Stimulated activated CD8-positive, alpha-beta memory T cell treated with anti-CD3 and anti-CD28 coated beads, Interleukin-4, amount 100 ng/mL, for 4 hours (primary cell): ENCODE results near the gene MAGI1.

Experiments used
- DNase-seq, 2 donors: peaks; one replicate each; pipeline ENCODE4 v3.0.0-alpha.2; 2020; ENCODE audit warnings: low read depth in 2 of 2, low spot score in 1 of 2

MAGI1 gene

DNA sequence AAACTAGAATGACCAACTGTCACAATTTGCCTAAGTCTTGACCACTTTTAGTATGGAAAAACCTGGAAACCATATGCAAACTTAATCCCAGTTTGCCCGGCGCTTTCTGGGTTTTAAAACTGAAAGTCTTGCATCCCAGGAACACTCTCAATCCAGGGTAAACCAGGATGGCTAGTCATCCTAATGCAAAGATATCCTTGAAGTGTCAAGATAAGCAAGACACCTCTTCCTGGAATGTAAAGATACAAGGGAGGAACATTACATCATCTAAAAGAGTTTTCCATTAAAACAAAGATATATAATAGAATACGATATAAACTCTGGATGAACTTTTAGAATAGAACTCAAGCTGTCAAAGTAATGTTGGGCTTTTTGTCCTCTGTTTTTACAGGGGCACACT lies 188.5 kb downstream of the MAGI1 start:
- DNase-seq, result no peak

DNA sequence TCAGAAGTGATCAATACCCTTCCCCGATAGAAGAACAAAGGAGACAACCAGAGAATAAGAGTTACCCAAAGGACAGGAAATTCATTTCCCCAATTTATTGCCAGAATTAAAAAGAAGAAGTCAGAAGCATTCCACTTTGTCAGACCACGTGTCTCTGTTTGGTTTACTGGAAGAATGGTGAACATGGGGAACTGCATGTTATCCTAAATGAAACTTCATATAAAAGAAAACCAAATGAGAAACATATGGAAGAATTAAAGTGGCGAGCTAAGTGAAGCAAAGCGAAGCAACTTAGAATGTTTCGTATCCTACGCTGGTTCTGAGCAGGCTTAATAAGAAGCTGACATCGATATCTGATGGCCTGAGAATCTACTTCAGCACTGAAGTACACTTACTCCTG lies 190.7 kb downstream of the MAGI1 start:
- no peak for DNase-seq

DNA sequence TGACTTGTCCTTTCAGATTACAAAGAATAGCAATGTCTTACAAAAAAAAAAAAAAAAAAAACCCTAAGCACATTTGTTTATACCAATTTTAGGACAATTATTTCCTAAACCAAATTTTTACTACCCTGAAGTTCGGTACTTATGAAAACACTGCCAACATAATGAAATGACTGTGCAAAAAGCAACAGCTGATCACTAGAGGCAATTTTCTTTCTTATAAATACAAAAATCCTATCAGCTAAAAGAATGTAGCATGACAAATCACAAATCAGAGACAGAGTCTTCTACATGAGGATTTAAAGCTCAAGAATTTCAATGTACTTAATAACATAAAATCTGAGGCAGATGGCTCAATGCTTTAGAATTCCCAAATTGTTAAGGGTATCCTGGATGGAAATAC lies 191.8 kb downstream of the MAGI1 start:
- DNase-seq, result no peak

DNA sequence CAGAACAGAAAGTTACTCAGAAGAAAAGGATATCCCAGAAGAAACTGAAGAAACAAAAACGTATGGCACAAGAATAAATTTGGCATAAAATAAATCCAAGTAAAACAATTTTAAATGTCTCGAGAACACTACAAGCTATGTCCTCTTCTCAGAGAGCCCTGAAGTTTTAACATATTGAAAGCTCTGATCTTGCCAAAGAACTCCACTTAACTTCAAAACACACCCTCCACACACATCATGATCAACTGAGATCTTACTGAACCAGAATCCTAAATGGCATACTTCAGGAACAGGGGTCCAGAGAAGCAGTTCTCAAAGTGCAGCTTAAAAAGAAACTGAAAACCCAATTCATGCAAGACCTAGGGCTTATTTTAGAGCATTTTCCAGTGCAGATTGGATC lies 194.3 kb downstream of the MAGI1 start:
- no peak for DNase-seq

DNA sequence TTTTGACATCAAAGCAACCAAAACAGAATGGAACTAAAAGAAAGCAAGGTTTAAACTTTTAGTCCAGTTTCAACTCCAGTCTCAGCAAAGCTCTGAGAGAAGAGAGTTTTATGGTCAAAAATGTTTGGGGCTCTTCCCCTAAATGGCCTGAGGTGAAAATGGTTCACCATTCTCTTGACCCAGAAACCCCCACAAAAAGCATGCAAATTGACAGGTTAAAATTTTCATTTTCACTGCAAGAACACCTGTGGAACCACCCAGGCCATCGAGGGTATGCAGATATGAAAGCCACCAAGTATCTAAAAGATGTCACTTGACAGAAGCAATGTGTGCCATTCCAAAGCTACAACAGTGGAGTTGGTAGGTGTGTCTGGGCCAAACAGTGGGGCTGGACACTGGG lies 195.0 kb downstream of the MAGI1 start:
- DNase-seq, result no peak

DNA sequence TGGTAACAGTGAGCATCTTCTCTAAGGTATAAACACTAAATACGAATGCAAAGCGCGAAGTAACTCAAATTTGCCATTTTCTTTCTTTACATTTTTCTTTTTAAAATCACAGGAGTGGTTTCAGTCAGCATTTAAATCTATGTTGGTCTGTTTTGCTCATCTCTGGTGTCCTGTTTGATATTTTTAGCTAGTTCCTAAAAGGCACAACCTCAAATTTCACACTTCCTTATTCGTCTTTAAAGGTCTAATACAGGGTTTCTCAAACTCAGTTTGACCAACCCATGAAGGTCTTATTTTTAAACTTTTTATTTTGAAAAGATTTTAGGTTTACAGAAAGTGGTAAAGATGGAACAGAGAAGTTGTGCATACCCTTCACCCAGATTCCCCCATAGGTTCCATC lies 201.1 kb downstream of the MAGI1 start:
- no peak for DNase-seq

DNA sequence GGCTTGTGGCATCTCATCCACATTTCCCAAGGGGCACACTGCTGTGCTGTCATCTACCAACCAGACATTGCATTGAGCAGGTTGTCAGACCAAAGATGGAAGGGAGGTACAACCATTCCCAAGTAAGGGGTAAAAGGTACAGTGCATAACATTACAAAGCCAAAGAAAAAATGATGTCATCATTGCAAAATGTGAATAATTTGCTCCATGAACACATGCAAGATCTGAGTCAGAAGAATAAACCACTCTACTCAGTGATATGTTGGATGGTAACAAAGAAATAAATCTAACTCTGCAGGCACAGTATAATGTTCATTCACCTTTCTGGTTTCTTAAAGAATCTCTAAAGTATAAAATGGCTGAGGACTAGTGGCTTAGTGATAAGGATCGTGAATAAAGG lies 202.7 kb downstream of the MAGI1 start:
- DNase-seq, result no peak

DNA sequence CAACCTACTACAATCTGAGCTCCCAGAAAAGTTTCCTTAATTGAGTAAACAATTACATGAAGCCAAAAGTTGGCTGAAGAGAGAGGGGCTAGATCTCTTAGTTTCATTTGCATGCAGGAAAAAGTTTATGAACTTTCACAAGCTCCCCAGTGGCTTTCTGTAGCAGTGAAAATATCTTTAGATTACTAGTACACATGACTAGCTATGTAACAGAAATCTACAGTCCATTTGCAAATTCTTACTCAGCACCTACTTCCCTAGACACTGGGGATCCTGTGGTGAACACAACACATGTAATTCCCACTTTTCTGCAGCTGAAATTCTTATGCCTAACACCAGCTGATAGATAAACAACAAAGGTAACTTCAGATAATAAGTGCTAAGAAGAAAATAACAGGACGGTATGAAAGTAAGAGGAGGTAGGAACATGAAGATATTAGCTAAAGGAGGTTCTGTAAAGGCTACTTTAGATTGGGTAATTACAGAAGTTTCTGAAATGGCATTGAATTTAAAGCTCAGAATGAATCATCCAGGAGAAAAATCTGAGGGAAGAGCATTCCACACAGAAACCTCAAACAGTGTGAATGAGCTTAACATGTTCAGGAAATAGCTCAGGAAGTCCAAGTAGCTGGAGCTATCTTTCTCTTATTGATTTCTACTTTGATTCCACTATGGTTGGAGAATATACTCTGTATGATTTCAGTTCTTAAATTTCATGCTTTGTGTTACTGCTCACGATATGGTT lies 204.8 kb downstream of the MAGI1 start:
- no peak for DNase-seq

DNA sequence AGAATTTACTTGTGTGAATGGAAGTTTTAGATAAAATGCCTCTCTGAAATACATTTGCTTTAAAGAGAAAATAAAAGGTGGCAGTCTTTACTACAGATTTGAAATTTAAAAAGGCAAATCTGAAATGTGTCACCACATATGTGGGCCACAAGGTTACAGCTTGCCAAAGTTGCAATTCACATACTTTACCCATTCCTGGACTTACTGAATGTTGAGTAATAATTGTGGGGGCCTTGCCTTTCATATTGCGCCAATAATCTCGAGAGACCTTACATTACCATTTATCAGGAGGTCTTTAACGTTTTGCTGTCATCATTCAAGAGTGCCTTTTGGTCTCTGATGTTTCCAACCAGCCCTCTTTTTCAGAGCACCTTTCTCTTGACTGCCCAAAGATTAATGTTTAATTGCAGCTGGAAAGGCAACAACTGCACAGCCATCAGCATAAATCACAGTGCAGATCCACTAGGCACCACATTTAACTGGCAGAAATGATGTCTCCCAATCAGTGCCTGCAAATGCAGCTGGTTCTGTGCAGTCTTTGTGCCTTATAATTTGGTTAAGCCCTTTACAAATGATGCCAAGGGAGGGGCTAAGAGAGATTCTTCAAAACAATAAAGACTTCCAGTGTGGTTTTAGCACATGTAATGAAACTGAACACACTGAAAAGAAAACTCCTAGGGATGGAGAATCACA lies 206.8 kb downstream of the MAGI1 start:
- DNase-seq, result no peak

DNA sequence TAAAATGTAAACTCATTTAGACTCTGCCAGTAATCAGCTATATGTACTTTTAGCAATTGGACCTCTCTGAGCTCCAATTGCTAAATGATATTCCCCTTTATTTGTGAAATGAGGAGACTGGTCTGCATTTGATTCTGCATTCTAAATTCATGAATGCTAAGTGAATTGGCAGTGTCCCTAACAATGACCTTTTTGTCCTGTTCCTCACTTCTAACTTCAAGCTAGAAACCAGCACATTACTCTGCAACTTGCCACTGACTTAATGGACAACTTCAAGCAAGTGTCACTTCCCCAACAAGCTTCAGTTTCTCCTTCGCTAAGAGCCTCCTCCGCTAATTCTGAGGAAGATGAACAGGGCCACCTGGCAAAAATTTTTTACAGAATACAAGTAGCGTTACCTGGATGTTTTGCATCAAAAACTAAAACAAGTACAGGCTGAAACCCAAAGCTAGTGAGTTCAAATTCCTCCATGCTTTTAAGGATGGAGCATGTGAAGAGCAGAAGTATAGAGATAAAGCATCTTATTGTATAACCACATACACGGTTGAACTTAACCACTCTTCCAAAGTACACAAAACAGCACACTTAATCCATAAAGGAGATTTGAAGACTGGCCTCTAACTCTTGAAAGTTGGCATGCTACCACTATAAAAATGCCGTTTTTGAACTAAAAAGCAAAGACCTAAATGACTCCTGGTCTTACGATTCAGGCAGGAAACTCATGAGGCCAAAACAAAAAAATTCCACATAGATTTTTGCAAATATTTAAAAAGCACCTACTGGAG lies 207.6 kb downstream of the MAGI1 start:
- no peak for DNase-seq

DNA sequence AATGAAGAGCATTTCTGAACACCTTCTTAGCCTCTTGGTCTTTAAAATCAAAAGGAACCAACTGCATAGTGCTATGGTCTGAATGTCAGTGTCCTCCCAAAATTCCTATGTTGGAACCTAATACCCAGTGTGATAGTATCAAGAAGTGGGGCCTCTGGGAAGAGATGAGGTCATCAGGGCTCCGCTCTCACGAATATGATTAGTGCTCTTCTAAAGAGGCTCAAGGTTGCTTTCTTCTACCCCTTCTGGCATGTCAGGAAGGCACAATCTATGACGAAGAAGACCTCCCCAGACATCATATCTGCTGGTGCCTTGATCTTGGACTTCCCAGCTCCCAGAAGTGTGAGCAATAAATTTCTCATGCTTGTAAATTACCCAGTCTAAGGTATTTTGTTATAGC lies 209.5 kb downstream of the MAGI1 start:
- DNase-seq, result no peak

DNA sequence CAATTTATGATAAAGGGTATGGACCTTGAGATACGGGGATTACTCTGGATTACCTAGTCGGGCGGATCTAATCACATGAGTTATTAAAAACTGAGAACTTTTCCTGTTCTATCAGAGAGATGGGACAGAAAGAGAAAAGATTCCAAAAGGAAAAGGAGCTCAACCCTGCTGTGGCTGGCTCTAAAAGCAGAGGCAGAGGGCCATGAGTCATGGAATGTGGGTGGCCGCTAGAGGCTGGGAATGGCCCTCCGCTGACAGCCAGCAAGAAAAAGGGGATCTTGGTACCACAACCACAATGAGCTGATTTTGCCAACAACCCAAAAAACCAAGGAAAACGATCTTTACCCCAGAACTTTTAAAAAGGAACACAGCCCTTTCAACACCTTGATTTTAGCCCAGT lies 210.0 kb downstream of the MAGI1 start:
- no peak for DNase-seq

DNA sequence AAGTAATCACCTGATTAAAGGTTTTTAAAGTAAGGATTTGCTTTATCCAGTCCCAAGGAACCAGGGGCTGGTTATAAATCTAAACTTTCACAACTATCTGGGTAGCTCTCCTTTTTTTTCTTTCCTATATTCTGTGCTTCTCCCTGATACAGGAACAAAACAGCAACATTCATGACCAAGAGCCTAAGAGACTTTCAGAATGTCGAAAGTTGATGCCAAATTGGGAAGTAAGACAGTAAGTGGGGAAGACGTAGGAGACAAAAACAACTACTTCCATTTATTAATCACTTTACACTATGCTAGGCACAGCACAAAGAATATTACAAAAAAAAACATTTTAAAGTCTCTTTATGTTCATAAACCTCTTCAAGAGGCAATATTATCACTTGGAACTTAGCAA lies 211.6 kb downstream of the MAGI1 start:
- no peak for DNase-seq

DNA sequence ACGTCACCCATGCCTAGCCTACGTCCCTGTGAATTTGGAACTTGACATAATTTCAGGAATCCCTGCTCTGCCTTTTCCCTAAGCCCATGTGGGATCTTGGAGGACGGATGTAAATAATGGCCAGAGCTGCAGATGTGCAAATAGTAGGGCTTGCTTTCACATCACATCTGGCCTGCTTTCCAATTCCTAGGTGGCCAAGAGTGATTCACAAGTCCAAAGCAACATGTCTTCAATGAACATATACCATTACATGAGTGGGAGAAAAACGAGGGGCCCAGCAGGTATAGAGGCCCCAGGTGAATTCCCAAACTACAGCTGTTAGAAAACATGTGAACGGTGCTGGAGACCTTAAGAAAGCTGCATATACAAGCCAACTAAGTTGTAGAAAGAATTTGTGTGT lies 214.6 kb downstream of the MAGI1 start:
- no peak for DNase-seq

DNA sequence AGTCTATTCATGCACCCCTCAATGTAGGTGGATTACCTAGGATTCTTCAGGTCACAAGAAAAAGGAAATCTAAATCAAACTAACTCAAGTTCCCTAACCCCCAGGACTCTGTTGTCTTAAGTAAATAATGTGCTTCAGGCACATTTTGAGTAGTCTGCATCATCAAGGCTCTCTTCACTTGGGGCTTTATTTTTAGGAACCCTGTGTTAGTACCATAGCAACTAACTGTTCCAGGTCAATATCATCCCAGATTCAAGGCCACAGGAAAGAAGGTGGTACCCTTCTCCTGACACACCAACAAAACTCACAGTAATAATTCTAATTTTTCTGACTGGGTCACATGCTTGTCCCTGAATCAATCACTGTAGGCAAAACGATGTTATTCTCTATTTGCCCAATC lies 218.1 kb downstream of the MAGI1 start:
- DNase-seq, result no peak

DNA sequence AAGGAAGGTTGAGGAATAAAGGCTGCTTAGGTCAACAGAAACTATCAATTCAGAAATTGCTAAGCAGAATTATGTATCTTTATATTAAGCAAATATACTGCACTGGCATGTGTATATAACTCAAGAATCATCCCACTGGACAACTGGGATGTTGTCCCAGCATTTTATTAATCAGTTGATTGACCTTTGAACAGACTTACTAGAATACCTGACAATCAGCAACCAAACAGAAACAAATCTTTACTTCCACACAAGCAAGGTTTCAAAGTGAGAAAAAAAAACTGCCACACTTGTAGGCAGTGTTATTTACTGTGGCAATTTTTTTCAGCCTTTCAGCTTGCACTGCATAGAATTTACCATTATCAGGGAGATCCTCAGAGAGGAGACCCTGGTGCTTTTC lies 218.8 kb downstream of the MAGI1 start:
- DNase-seq, result no peak

DNA sequence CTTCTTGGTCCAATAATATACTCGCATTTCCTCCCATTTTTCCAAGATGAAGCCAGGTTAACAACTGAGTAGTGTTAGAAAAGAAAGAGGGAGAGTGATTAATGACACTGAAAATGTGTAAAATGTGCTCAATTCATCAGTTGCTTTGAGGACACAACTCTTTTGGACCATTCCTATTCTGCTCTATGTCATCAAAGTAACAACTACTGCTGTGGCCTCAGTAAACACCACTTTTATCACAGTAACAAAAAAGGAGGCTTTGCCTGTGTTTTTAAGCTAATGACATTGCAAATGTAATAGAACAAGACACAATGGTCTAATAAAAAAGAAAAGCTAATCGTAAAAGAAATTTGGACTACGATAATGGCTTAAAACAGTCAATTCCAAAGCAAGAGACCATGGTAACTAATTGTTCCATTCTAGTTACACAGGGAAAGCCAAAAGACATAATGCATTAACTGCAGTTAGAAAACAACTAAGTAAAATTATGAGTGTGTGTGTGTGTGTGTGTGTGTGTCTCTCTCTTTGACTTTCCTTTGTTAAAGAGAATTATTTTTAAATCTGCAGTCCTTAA lies 221.1 kb downstream of the MAGI1 start:
- no peak for DNase-seq

DNA sequence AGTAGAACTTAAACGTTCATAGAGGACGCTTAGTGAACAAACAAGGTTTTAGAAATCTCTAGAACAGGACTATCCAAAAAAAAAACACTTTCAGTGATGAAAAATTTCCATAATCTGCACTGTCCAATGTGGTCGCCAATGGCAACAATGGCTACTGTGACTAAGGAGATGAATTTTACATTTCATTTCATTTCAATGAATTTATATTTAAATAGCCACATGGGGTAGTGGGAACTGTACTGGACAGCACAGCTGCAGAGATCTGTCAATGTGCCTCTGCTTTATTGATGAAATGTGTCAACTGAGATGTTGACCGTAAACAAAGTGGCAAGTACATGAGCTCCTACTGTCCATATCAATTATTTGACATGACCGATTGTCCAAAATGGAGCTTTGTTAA lies 222.5 kb downstream of the MAGI1 start:
- no peak for DNase-seq

DNA sequence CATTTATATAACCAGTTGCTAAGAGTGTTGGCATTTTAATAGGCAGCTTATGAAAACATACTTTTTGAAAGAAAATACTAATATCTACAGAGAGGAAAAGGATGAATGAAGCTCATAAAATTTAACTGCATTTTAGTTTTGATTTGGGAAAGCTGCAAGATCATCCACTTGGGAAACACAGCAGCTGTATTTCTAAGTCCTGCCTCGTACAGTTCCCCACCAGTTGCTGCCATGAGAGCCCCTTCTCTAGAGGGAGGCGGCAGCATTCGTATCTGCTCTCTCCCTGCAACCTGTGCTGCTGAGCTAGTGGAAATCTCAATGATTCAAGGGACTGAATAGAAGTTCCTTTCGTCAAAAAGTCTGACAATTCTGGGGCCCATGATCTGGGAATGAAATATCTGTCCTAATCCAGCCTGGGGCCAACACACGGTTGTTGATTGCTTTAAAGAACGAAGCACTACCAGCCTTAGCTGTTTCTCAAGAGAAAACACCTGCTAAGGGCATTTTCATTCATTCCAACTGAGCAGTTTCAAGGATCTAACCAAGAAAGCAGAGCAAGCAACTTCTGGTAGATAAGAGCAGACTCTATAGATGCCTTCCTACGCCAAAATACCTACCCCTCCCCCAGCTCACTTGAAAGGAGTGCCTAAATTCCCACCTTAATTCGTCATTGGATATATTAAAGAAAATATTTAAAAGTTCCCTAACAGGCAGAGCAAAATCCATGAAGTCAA lies 223.7 kb downstream of the MAGI1 start:
- no peak for DNase-seq

DNA sequence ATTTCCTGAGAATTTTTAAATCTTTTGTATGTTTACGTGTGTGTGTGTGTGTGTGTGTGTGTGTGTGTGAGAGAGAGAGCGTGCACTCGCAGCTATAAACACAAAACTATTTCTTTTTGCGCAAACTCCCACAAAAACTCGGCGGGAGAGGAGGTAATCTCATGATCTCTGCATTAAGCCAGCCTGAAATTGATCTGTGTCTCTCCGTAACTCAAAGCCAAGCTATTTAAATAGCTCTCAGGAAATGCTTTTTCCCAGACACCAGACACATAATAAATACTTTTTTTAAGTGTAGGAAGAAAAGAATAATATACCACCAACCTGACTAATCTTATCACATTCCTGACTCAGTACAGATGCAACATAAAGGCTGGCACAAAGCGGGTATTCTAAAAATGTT lies 226.8 kb downstream of the MAGI1 start:
- no peak for DNase-seq

DNA sequence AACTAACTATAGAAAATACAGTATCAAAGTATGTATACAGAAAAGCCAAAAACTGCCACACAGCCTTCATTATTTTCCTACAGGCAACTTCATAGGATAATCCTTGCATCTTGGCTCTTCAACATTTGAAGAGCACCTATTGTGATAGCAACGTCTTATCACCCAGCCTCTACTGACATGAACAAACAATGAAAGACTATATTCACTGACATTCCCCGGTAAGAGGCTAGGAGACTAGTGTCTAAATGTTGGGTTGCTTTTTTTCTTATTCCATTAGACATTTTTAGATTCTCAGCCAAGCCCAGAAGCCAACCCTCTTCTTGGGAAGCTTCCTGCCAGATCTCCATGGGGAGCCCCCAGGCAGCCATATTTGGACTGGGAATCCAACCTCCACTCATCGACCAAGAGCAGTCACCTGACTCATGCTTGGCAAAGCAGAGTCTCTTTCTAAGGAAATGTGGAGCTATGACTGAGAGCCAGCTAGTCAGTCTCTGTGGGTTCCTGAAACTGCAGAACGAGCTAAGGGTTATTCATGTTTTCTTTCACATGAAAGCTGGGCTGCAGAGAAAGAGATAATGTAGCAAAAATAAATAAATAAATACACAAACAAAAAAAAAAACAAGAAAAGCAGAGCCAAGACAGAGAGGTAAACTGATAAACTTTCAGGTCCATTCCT lies 227.5 kb downstream of the MAGI1 start:
- DNase-seq, result no peak
